MCF 10A (cell line): ENCODE results near the gene KNTC1. TPM values are rescaled to one million over a fixed set of nuclear protein-coding genes. Genes with fewer than 3 reads are reported as not detected.

Source experiments
- BruUV-seq: library from RNA; stranded (reverse); fragments of 400-500 nt; replicated peaks from 2 replicates; lab custom pipeline; 2021; lab: Mats Ljungman, UMichigan
- CTCF ChIA-PET: fragments of 300-600 bp; sonication (Branson Sonifier 250); formaldehyde crosslinking; extraction: SDS; loops from one replicate; lab custom pipeline; 2021; ENCODE audit warnings: antibody characterized with exemption, inconsistent platforms; lab: Yijun Ruan, JAX
- POLR2A ChIA-PET: fragments of 300-600, 350-650 bp; sonication (Branson Sonifier 250); formaldehyde crosslinking; extraction: SDS; loops from one replicate; lab custom pipeline; 2020; ENCODE audit warnings: antibody characterized with exemption, inconsistent platforms; lab: Yijun Ruan, JAX
- DNase-seq: peaks from one replicate; pipeline ENCODE4 v3.0.0-alpha.2; 2018; ENCODE audit not compliant: unreplicated experiment
- H3K27ac Mint-ChIP-seq: one replicate; pipeline ENCODE4 v1.8.0; 2022; ENCODE audit warnings: mild to moderate bottlenecking, low read depth, mixed read lengths; ENCODE audit not compliant: unreplicated experiment
- H3K27me3 Mint-ChIP-seq: one replicate; pipeline ENCODE4 v1.8.0; 2022; ENCODE audit warnings: mixed read lengths; ENCODE audit not compliant: insufficient read depth, unreplicated experiment
- H3K36me3 Mint-ChIP-seq: one replicate; pipeline ENCODE4 v1.8.0; 2022; ENCODE audit warnings: mild to moderate bottlenecking, moderate library complexity, mixed read lengths; ENCODE audit not compliant: insufficient read depth, unreplicated experiment
- H3K4me1 Mint-ChIP-seq: one replicate; pipeline ENCODE4 v1.8.0; 2022; ENCODE audit warnings: mixed read lengths; ENCODE audit not compliant: insufficient read depth, unreplicated experiment
- H3K4me3 Mint-ChIP-seq: one replicate; pipeline ENCODE4 v1.8.0; 2022; ENCODE audit warnings: mild to moderate bottlenecking, moderate library complexity, mixed read lengths; ENCODE audit not compliant: unreplicated experiment
- H3K9me3 Mint-ChIP-seq: one replicate; pipeline ENCODE4 v1.8.0; 2022; ENCODE audit warnings: mixed read lengths; ENCODE audit not compliant: unreplicated experiment
- intact Hi-C: fragments of 100-400 bp; cut with micrococcal nuclease; formaldehyde crosslinking; loops from 2 replicates; pipeline ENCODE4 v1.14.1; 2022
- total RNA-seq: library from RNA; stranded (reverse); gene quantifications from 2 replicates; pipeline ENCODE4 v1.2.3, GENCODE V29; 2022
- TF ChIP-seq, protein P1 (sequence below): fragments of 200-600 bp; IDR thresholded peaks from one replicate; pipeline ENCODE4 v1.8.0; 2022; ENCODE audit warnings: antibody characterized with exemption, mild to moderate bottlenecking; ENCODE audit not compliant: unreplicated experiment

KNTC1 gene
- total RNA-seq, 1 experiment from 2014 or later = 26.1 TPM

DNA sequence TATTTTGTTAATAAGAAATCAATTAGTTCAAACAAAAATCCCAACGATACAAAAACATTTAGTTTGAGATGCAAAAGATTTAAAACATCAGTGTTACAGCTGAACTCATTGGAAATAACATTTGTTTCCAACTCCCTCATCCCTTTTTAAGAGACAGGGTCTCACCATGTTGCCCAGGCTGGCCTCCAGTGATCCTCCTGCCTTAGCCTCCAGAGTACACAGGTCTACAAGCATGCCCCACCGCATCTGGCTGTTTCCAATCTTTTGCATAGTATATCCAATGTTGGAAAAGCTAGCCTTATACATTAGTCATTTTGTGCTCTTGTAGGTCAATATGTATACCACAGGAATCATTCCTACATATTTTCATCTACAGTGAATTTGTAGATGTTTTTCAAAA, 11.8 kb upstream of the KNTC1 start:
- Mint-ChIP-seq H3K4me1 (peaks cover 15% of the 10 kb centered on the region), H3K36me3 (peaks cover 100% of the 10 kb centered on the region), H3K27ac (no peak overlapping the region), H3K4me3 (no peak overlapping the region), H3K27me3 (no peaks in the 10 kb centered on the region), H3K9me3 (no peaks in the 10 kb centered on the region)
- ChIA-PET CTCF (no interaction called here), POLR2A (interaction anchor here (0.9 to 5.2 kb wide), 3 partner anchors 9 to 11 kb away, joined by 3 to 33 read pairs (median 8); partner anchors contain the start of genes KNTC1 and RSRC2)
- intact Hi-C loops = no loop called here
- no peak for DNase-seq
- no TSS peak for BruUV-seq
- TF ChIP-seq, protein P1, sequence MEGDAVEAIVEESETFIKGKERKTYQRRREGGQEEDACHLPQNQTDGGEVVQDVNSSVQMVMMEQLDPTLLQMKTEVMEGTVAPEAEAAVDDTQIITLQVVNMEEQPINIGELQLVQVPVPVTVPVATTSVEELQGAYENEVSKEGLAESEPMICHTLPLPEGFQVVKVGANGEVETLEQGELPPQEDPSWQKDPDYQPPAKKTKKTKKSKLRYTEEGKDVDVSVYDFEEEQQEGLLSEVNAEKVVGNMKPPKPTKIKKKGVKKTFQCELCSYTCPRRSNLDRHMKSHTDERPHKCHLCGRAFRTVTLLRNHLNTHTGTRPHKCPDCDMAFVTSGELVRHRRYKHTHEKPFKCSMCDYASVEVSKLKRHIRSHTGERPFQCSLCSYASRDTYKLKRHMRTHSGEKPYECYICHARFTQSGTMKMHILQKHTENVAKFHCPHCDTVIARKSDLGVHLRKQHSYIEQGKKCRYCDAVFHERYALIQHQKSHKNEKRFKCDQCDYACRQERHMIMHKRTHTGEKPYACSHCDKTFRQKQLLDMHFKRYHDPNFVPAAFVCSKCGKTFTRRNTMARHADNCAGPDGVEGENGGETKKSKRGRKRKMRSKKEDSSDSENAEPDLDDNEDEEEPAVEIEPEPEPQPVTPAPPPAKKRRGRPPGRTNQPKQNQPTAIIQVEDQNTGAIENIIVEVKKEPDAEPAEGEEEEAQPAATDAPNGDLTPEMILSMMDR = no peak

DNA sequence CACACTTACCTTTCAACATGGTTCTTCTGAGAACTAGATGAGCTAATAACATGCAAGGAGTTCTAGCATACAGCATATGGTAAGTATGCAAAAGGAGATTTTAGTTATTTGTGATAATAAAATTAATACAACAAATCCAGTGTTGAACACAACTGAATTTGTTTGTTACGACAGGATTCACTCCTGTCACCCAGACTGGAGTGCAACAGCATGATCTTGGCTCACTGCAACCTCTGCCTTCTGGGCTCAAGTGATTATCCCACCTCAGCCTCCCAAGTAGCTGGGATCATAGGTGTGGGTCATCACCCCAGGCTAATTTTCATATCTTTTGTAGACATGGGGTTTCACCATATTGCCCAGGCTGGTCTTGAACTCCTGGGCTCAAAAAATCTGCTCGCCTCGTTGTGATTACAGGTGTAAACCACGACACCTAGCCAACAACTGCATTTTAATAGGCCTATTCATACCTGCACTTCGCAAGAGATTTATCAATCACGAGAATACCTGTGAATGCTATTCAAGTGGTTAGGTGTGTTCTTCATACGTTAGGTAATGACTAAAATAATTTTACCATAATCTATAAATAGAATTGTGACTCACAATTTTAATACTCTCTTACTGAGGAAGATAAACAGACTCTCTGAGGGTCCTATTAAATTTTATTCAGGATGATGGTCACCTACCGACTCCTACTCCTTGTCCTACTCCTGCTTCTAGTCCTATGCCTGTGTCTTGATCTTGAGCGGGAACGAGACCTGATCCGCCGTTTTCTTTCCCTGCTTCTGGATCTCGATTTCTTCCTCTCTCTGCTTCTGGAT, 10.3 kb upstream of the KNTC1 start:
- TF ChIP-seq, protein P1 = no peak
- CTCF ChIA-PET = no interaction called here
- intact Hi-C loops = no loop called here

DNA sequence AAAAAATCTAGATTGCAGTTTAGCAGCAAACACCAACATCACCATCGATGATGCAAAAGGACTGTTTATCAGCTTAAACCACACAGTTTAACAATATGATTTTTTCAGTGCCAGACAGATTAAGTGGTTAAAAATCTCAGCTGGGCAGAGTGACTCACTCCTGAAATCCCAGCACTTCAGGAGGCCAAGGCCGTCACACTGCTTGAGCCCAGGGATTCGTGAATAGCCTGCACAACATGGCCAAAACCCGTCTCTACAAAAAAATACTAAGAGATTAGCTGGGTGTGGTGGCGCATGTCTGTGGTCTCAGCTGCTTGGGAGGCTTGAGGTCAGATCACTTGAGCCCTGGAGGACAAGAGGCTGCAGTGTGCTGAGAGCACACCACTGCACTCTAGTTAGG, 9.2 kb upstream of the KNTC1 start:
- Mint-ChIP-seq H3K27me3 (no peaks in the 10 kb centered on the region), H3K36me3 (peaks cover 99% of the 10 kb centered on the region), H3K9me3 (no peaks in the 10 kb centered on the region), H3K4me3 (no peak overlapping the region), H3K4me1 (peaks cover 24% of the 10 kb centered on the region), H3K27ac (no peak overlapping the region)
- BruUV-seq = no TSS peak
- ChIA-PET POLR2A (interaction anchor here (0.8 to 13.1 kb wide), 4 partner anchors 8 to 302 kb away, joined by 3 to 271 read pairs (median 11); partner anchors contain the start of genes KNTC1, RSRC2 and ZCCHC8), CTCF (no interaction called here)
- DNase-seq = peak; percentile 73
- TF ChIP-seq, protein P1 = no peak
- intact Hi-C loops = loop anchor here (2.0 kb wide), 1 partner anchor 17 kb away; the partner anchor contains the start of gene ZCCHC8

More for the DNA sequence above, 10.3 kb upstream of the KNTC1 start:
- H3K9me3 Mint-ChIP-seq = no peaks in the 10 kb centered on the region
- H3K27me3 Mint-ChIP-seq = no peaks in the 10 kb centered on the region
- no peak overlapping the region for H3K4me3 Mint-ChIP-seq
- peaks cover 100% of the 10 kb centered on the region for H3K36me3 Mint-ChIP-seq
- H3K4me1 Mint-ChIP-seq = peaks cover 24% of the 10 kb centered on the region
- POLR2A ChIA-PET = interaction anchor here (1.6 to 13.1 kb wide), 3 partner anchors 9 to 16 kb away, joined by 8 to 271 read pairs (median 19); partner anchors contain the start of genes KNTC1, RSRC2 and ZCCHC8
- no peak for DNase-seq
- H3K27ac Mint-ChIP-seq = no peak overlapping the region
- BruUV-seq = no TSS peak

DNA sequence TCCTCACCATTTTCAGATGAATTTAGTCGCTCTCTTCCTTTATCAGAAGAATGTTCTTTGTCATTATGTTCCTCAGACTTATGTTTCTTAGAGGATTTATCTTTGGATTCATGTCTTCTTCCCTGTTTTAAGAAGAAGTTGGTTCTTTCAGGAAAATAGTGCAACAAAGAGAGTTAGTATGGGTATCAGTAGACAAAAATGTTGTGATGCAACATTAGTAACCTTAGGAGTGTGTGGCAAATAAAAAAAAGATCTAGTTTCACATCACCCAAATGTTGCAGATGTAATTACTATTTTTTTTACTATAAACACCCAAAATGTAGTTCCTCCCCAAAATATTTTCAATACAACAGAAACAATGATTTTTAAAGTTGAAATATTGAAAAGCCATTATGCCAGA, 8.1 kb upstream of the KNTC1 start:
- Mint-ChIP-seq H3K4me1 (peaks cover 31% of the 10 kb centered on the region), H3K4me3 (no peak overlapping the region), H3K36me3 (peaks cover 97% of the 10 kb centered on the region), H3K27me3 (no peaks in the 10 kb centered on the region), H3K9me3 (no peaks in the 10 kb centered on the region), H3K27ac (peak overlapping the region; percentile 43)
- CTCF ChIA-PET = no interaction called here
- POLR2A ChIA-PET = interaction anchor here (0.9 to 13.1 kb wide), 4 partner anchors 8 to 47 kb away, joined by 3 to 271 read pairs (median 8); partner anchors contain the start of gene ZCCHC8
- no peak for DNase-seq
- TF ChIP-seq, protein P1 = no peak
- intact Hi-C loops = loop anchor here (2.0 kb wide), 1 partner anchor 18 kb away; the partner anchor contains the start of gene ZCCHC8
- no TSS peak for BruUV-seq
